Stimulated activated naive CD8-positive, alpha-beta T cell treated with anti-CD3 and anti-CD28 coated beads, Interleukin-15, Interleukin-2, amounts not matched to agents 100 ng/mL and 50 ng/mL, for 24 hours (primary cell): ENCODE measurements around the gene TFRC.
"Not testable (repeated sequence)": the region's sequence is repeated elsewhere in the genome, so short reads cannot be mapped to it uniquely, and the experiment has no call there.

Source experiments
- H3K27ac Mint-ChIP-seq: one replicate; pipeline ENCODE4 v1.8.0; 2021; ENCODE audit warnings: mild to moderate bottlenecking, mixed read lengths
- H3K27me3 Mint-ChIP-seq: one replicate; pipeline ENCODE4 v1.8.0; 2021; ENCODE audit warnings: mixed read lengths
- H3K36me3 Mint-ChIP-seq: one replicate; pipeline ENCODE4 v1.8.0; 2021; ENCODE audit warnings: low read depth, mixed read lengths
- H3K4me1 Mint-ChIP-seq: one replicate; pipeline ENCODE4 v1.8.0; 2021; ENCODE audit warnings: low read depth, mixed read lengths
- H3K4me3 Mint-ChIP-seq: one replicate; pipeline ENCODE4 v1.8.0; 2021; ENCODE audit warnings: mild to moderate bottlenecking, mixed read lengths
- H3K9me3 Mint-ChIP-seq: one replicate; pipeline ENCODE4 v1.8.0; 2021; ENCODE audit warnings: mixed read lengths

The TFRC gene

GRCh38 chr3:196063971-196064370 is 17.9 kb downstream of the TFRC start:
- H3K4me1 Mint-ChIP-seq, result peaks cover 4% of the 10 kb centered on the region
- H3K36me3 Mint-ChIP-seq, result peaks cover 87% of the 10 kb centered on the region
- no peaks in the 10 kb centered on the region for H3K27me3 Mint-ChIP-seq
- no peak overlapping the region for H3K4me3 Mint-ChIP-seq
- no peak overlapping the region for H3K27ac Mint-ChIP-seq
- H3K9me3 Mint-ChIP-seq, result no peaks in the 10 kb centered on the region

GRCh38 chr3:196063456-196063855 is 18.4 kb downstream of the TFRC start:
- H3K4me1 Mint-ChIP-seq, result peaks cover 4% of the 10 kb centered on the region
- no peak overlapping the region for H3K4me3 Mint-ChIP-seq
- peak overlapping the region; percentile 79 for H3K27ac Mint-ChIP-seq
- H3K9me3 Mint-ChIP-seq, result no peaks in the 10 kb centered on the region
- peaks cover 88% of the 10 kb centered on the region for H3K36me3 Mint-ChIP-seq
- H3K27me3 Mint-ChIP-seq, result no peaks in the 10 kb centered on the region

- Mint-ChIP-seq H3K4me1 (peaks cover 4% of the 10 kb centered on the region), H3K27ac (no peak overlapping the region), H3K27me3 (no peaks in the 10 kb centered on the region), H3K4me3 (no peak overlapping the region), H3K36me3 (peaks cover 91% of the 10 kb centered on the region), H3K9me3 (no peaks in the 10 kb centered on the region)
Measured at GRCh38 chr3:196063049-196063448, 18.8 kb downstream of the TFRC start.

GRCh38 chr3:196060834-196061233 is 21.1 kb downstream of the TFRC start:
- H3K9me3 Mint-ChIP-seq, result no peaks in the 10 kb centered on the region
- no peaks in the 10 kb centered on the region for H3K27me3 Mint-ChIP-seq
- H3K4me3 Mint-ChIP-seq, result no peak overlapping the region
- no peak overlapping the region for H3K27ac Mint-ChIP-seq
- H3K4me1 Mint-ChIP-seq, result peaks cover 4% of the 10 kb centered on the region
- peaks cover 87% of the 10 kb centered on the region for H3K36me3 Mint-ChIP-seq

GRCh38 chr3:196057760-196058331 is 24.0 kb downstream of the TFRC start:
- H3K9me3 Mint-ChIP-seq, result no peaks in the 10 kb centered on the region
- H3K36me3 Mint-ChIP-seq, result peaks cover 83% of the 10 kb centered on the region
- H3K27ac Mint-ChIP-seq, result no peak overlapping the region
- H3K4me1 Mint-ChIP-seq, result no peaks in the 10 kb centered on the region
- H3K4me3 Mint-ChIP-seq, result no peak overlapping the region
- H3K27me3 Mint-ChIP-seq, result no peaks in the 10 kb centered on the region

- H3K36me3 Mint-ChIP-seq, result peaks cover 82% of the 10 kb centered on the region
- not testable (repeated sequence) for H3K9me3 Mint-ChIP-seq, H3K4me1 Mint-ChIP-seq, H3K27me3 Mint-ChIP-seq, H3K4me3 Mint-ChIP-seq, H3K27ac Mint-ChIP-seq
Measured at GRCh38 chr3:196056371-196056770, 25.5 kb downstream of the TFRC start.

GRCh38 chr3:196055683-196056270 is 26.1 kb downstream of the TFRC start:
- Mint-ChIP-seq H3K4me1 (no peaks in the 10 kb centered on the region), H3K9me3 (no peaks in the 10 kb centered on the region), H3K36me3 (peaks cover 83% of the 10 kb centered on the region), H3K27me3 (no peaks in the 10 kb centered on the region), H3K4me3 (no peak overlapping the region), H3K27ac (peak overlapping the region; percentile 6)

GRCh38 chr3:196055240-196055639 is 26.6 kb downstream of the TFRC start:
- Mint-ChIP-seq H3K36me3 (peaks cover 85% of the 10 kb centered on the region), H3K4me3 (no peak overlapping the region), H3K27ac (peak overlapping the region; percentile 6), H3K27me3 (no peaks in the 10 kb centered on the region), H3K4me1 (no peaks in the 10 kb centered on the region), H3K9me3 (no peaks in the 10 kb centered on the region)

GRCh38 chr3:196054661-196055060 is 27.2 kb downstream of the TFRC start:
- Mint-ChIP-seq H3K36me3 (peaks cover 85% of the 10 kb centered on the region), H3K9me3 (no peaks in the 10 kb centered on the region), H3K27ac (no peak overlapping the region), H3K4me1 (peaks cover 5% of the 10 kb centered on the region), H3K4me3 (no peak overlapping the region), H3K27me3 (no peaks in the 10 kb centered on the region)

- Mint-ChIP-seq H3K4me1 (peaks cover 10% of the 10 kb centered on the region), H3K36me3 (peaks cover 86% of the 10 kb centered on the region), H3K27me3 (no peaks in the 10 kb centered on the region), H3K4me3 (no peak overlapping the region), H3K9me3 (no peaks in the 10 kb centered on the region), H3K27ac (peak overlapping the region; percentile 31)
Measured at GRCh38 chr3:196053487-196053886, 28.4 kb downstream of the TFRC start.

- Mint-ChIP-seq H3K4me3 (no peak overlapping the region), H3K4me1 (peaks cover 10% of the 10 kb centered on the region), H3K36me3 (peaks cover 73% of the 10 kb centered on the region), H3K27me3 (no peaks in the 10 kb centered on the region), H3K9me3 (no peaks in the 10 kb centered on the region), H3K27ac (no peak overlapping the region)
Measured at GRCh38 chr3:196051282-196052076, 30.4 kb downstream of the TFRC start.

- H3K4me1 Mint-ChIP-seq, result peaks cover 10% of the 10 kb centered on the region
- H3K27ac Mint-ChIP-seq, result no peak overlapping the region
- no peaks in the 10 kb centered on the region for H3K9me3 Mint-ChIP-seq
- no peaks in the 10 kb centered on the region for H3K27me3 Mint-ChIP-seq
- H3K4me3 Mint-ChIP-seq, result no peak overlapping the region
- peaks cover 70% of the 10 kb centered on the region for H3K36me3 Mint-ChIP-seq
Measured at GRCh38 chr3:196050597-196050996, 31.3 kb downstream of the TFRC start.

GRCh38 chr3:196049653-196050052 is 32.2 kb downstream of the TFRC start:
- peak overlapping the region; percentile 38 for H3K27ac Mint-ChIP-seq
- no peaks in the 10 kb centered on the region for H3K9me3 Mint-ChIP-seq
- H3K4me1 Mint-ChIP-seq, result peaks cover 10% of the 10 kb centered on the region
- H3K36me3 Mint-ChIP-seq, result peaks cover 67% of the 10 kb centered on the region
- H3K27me3 Mint-ChIP-seq, result no peaks in the 10 kb centered on the region
- H3K4me3 Mint-ChIP-seq, result no peak overlapping the region

GRCh38 chr3:196048922-196049598 is 32.8 kb downstream of the TFRC start:
- H3K9me3 Mint-ChIP-seq, result no peaks in the 10 kb centered on the region
- peaks cover 10% of the 10 kb centered on the region for H3K4me1 Mint-ChIP-seq
- H3K36me3 Mint-ChIP-seq, result peaks cover 63% of the 10 kb centered on the region
- H3K4me3 Mint-ChIP-seq, result no peak overlapping the region
- H3K27me3 Mint-ChIP-seq, result no peaks in the 10 kb centered on the region
- peak overlapping the region; percentile 38 for H3K27ac Mint-ChIP-seq

- peak overlapping the region; percentile 55 for H3K27ac Mint-ChIP-seq
- H3K9me3 Mint-ChIP-seq, result no peaks in the 10 kb centered on the region
- H3K4me3 Mint-ChIP-seq, result no peak overlapping the region
Measured at GRCh38 chr3:196047391-196048030, 34.4 kb downstream of the TFRC start.

More at GRCh38 chr3:196047391-196048030, 34.4 kb downstream of the TFRC start:
- Mint-ChIP-seq H3K4me1 (peaks cover 10% of the 10 kb centered on the region), H3K27me3 (no peaks in the 10 kb centered on the region), H3K36me3 (peaks cover 61% of the 10 kb centered on the region)
